A673 (cell line): ENCODE data around the gene RPE65.

Experiments
- EZH2 ChIP-seq: fragments of 200-600 bp; sonication (generic); IDR thresholded peaks from 2 replicates; pipeline ENCODE4 v1.6.1; 2017; ENCODE audit warnings: borderline replicate concordance, low read depth, mild to moderate bottlenecking, mixed read lengths, antibody characterized with exemption, low read length; ENCODE audit not compliant: poor library complexity, severe bottlenecking
- TF ChIP-seq, protein P1 (sequence below): fragments of 300-800, 200-600 bp; sonication (generic); conservative IDR thresholded peaks from 2 replicates; pipeline ENCODE4 v1.5.1; 2017; ENCODE audit warnings: low read depth, mild to moderate bottlenecking, antibody characterized with exemption, low read length, moderate library complexity, mixed read lengths

DNA sequence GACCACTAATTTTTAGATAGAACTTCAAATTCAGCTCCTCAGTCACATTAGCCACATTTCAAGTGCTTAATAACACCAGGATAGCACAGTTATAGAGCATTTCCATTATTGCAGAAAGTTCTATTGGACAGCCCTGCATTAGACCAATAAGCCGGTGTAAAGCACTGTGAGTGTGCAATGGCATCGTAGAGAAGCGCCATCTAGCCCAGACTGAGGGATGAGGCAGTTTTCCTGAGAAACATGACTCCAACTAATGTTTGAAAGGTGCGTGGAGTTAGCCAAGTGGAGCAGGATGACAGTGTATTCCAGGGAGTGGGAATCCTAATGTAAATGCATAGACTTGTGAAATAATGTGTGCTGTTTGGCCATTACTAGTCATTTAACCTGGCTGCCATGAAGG, 7.7 kb downstream of the RPE65 start:
- TF ChIP-seq, protein P1, sequence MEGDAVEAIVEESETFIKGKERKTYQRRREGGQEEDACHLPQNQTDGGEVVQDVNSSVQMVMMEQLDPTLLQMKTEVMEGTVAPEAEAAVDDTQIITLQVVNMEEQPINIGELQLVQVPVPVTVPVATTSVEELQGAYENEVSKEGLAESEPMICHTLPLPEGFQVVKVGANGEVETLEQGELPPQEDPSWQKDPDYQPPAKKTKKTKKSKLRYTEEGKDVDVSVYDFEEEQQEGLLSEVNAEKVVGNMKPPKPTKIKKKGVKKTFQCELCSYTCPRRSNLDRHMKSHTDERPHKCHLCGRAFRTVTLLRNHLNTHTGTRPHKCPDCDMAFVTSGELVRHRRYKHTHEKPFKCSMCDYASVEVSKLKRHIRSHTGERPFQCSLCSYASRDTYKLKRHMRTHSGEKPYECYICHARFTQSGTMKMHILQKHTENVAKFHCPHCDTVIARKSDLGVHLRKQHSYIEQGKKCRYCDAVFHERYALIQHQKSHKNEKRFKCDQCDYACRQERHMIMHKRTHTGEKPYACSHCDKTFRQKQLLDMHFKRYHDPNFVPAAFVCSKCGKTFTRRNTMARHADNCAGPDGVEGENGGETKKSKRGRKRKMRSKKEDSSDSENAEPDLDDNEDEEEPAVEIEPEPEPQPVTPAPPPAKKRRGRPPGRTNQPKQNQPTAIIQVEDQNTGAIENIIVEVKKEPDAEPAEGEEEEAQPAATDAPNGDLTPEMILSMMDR = peak; percentile 27; the same call in 1 of the 2 replicates
- TF ChIP-seq EZH2 = no peak
